GM11168 (cell line): ENCODE measurements around the gene BANF1.

ENCODE experiments used
- in situ Hi-C: fragments of 300-500 bp; cut with MboI; formaldehyde crosslinking; loops from one replicate; pipeline ENCODE4 v1.12.0; 2022; ENCODE audit warnings: low sequenced_read_pairs; ENCODE audit not compliant: unreplicated experiment

BANF1 gene

GRCh38 chr11:66026017-66026529 is 23.8 kb downstream of the BANF1 start, which contains the start of gene CATSPER1:
CATSPER1 (minus strand) TSS chr11:66026479; CDS start chr11:66026379, 100 bp downstream.
- in situ Hi-C loops: no loop called here

- in situ Hi-C loops: no loop called here
Measured at GRCh38 chr11:66032957-66033735, 30.8 kb downstream of the BANF1 start.

- in situ Hi-C loops: no loop called here
Measured at GRCh38 chr11:66035653-66036333, 33.5 kb downstream of the BANF1 start.

GRCh38 chr11:66036334-66036710 is 34.0 kb downstream of the BANF1 start:
- in situ Hi-C loops: no loop called here

- in situ Hi-C loops: no loop called here
Measured at GRCh38 chr11:66037327-66037726, 35.0 kb downstream of the BANF1 start.

DNA sequence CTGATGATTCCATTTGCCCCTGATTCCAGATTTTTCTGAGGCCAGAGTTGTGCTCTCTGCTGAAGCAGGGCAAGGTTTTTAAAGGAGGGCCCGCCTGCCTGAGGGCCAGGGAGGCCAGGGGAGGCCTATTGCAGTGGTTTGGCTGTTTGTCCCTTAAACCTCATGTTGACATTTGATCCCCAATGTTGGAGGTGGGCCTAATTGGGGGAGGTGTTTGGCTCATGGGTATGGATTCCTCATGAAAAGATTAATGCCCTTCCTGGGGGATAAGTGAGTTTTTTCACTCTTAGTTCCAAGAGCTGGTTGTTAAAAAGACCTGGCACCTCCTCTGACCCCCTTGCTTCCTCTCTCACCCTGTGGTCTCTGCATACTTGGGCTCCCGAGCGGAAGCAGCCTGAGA is 37.5 kb downstream of the BANF1 start:
- in situ Hi-C loops: no loop called here

DNA sequence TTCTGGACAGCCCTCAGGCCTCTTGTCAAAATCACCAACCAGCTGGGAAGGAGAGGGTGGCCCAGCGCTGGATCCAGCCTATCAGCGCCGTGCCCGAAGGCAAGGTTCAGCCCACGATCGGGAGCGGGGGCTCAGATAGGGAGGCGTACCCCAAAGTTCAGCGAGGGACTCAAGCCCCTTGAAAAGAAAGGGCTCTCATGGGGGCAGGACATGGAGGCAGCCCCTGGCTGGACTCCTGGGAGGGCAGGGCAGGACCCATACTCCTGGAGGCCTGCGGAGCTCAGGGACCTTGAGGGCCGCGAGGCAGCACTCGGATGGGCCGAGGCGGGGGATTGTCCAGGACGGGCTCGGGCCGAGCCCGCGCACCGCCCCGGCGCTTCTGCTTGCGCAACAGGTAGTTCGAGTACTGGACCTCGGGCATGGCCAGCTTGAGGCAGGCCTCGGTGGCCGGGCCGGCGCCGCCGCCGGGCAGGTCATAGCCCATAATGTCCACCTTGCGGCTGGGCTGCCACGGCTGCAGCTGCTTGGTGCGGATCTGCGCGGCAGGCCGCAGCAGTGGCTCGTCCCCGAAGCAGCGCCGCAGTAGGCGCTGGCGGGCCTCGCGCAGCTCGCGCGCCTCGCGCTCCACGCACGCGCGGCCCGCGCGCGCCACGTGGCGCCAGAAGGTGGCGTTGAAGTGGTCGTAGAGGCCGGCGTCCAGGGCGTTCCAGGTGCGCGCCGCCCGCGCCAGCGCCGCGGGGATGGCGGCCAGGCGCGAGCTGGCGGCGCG is 40.1 kb downstream of the BANF1 start:
- in situ Hi-C loops: no loop called here

DNA sequence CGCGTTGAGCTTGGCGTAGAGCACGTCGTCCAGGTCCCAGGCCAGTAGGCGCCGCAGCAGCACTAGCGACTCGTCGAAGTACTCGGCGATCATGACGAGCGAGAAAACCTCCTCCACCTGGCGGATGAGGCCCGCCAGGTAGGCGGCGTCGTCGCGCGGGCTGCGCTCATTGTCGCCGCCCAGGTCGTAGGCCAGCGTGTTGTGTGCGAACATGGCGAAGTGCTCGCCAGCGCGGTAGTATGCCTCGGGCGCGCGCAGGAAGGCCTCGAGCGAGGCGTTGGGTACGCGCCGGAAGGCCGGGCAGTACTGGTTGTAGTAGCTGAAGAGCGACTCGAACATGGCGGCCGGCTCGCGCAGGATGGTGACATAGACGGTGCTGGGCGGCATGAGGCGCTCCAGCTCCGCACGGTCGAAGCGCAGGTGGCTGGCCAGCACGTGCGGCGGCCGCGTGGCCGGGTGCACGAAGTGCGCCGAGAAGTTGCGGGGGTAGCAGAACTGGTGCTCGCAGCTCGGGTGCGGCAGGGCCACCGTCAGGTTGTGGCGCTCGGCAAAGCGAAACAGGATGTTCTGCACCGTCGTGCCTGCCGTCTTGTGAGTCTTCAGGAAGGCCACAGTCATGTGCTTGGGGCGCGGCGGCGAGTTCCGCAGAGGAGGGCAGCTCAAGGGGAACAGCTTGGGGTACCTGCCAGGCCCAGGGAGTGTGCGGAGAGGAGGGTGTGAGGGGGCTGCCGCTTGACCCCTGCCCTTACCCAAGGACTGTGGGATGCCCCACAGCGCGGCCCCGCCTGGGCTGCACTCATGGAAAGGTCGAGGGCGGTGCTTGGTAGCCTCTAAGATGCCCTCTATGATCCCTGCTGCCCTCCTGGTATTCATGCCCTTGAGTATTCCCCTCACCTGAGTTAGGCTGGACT is 40.9 kb downstream of the BANF1 start:
- in situ Hi-C loops: no loop called here

DNA sequence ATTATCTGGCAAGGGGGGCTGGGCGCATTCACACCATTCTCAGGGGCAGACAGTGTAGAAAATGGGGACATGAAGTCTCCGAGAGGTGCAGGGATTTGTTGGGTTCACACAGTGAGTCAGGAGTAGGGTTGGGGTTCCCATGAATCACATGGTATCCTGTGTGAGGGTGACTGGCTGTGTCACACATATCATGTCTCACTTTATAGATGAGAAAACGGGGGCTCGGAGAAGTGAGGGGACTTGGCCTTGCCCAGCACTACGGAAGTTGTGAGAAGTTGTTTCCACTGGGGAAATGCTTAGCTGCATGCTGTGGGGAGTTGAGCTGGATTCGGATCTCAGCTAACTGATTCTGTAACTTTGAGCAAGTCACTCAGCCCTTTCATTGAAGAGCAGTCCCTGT is 42.5 kb downstream of the BANF1 start:
- in situ Hi-C loops: no loop called here

- in situ Hi-C loops: no loop called here
Measured at GRCh38 chr11:66045177-66045639, 42.9 kb downstream of the BANF1 start.

DNA sequence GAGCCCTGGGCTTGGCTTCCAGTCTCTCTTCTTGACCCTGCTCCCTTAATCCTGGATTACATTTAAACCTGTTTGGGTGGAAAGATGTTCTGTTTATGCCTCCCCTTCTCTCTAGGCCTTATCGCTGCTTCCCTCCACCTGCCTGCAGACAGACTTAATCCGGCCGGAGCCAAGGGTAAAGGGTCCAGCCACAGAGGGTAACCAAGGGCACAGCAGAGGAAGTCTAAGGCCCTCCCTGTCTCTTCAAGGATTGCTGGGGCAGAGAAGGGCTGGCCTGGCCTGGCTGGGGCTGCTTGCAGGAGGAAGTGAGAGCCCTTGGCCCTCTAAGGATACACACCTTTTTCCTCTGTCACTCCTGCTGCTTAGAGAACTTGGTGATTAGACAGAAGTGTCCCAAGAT is 44.6 kb downstream of the BANF1 start:
- in situ Hi-C loops: no loop called here

GRCh38 chr11:66047541-66048365 is 45.5 kb downstream of the BANF1 start:
- in situ Hi-C loops: no loop called here

- in situ Hi-C loops: no loop called here
Measured at GRCh38 chr11:66048547-66049323, 46.4 kb downstream of the BANF1 start, which contains the start of gene GAL3ST3. GAL3ST3 (minus strand) TSS chr11:66049161; CDS start chr11:66045415, 3,746 bp downstream.

DNA sequence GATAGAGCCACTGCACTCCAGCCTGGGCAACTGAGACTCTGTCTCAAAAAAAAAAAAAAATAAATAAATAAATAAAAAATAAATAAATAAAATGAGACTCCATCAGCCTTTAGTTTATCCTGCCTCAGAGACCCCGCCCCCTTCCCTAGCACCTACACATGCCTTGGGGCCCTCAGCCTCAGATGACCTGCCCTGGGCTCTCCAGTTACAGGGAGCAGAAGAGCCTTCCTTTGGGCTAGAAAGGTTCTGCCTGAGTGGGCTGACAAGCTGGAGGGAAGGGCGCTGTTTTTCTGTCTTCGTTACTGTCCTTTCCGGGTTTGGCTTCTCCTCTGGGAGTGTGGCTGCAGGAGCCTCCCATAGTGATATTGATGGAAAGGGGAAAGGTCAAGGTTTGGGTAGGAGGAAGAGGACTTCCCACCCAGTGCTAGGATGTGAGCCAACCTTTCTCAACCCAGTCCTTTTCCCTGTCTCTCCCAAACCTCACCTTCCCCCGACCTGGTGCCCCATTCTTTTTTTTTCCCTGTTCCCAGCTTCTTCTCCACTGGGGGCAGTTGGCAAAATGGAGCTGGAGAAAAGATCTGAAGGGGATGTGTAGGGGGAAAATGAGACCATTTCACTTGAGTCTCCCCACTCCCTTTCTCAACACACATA is 48.4 kb downstream of the BANF1 start:
- in situ Hi-C loops: no loop called here

GRCh38 chr11:66051371-66051765 is 49.1 kb downstream of the BANF1 start:
- in situ Hi-C loops: no loop called here

DNA sequence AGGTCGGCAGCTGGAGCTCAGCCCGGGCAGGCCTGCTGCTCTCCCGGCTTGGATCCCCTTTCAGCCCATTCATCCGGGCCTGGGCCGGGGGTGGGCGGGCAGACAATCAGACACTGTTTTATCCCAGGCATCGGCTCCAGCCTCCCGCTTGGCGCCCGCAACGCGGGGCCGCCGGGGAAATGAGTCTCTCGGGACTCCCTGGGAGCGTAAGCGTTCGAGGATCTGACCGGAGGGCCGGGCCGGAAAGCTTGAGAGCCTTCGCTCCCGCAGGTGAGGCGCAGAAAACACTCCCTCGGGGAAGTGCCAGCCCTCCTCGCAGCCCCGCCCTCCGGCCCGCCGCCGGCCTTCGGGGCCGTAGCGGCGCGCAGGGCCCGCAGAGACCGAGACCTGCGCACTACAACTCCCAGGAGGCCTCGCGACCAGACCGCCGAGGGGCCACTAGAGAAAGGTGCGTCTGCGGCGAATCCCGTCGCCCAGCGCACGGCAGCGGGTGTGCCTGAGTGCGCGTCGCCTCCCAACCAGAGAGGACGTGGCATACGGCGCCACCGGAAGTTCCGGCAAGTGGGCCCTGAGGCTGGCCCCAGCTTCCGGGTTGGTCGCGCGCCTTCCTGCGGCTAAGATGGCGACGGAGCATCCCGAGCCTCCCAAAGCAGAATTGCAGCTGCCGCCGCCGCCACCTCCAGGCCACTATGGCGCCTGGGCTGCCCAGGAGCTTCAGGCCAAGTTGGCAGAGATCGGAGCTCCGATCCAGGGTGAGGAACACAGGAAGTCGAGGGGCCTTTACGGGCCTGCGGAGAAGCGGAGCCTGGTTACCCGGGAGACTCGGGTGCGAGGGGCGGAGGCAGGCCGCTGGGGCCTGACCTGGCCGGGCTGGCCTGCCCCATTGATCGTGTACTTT is 49.7 kb downstream of the BANF1 start, which contains the start of gene SF3B2:
SF3B2 (plus strand) TSS at position 599 of the 898 bp plus-strand sequence; CDS start at position 620, 21 bp downstream.
- in situ Hi-C loops: no loop called here

- in situ Hi-C loops: no loop called here
Measured at GRCh38 chr11:66052664-66052982, 50.3 kb downstream of the BANF1 start.
